GM21576 (cell line): ENCODE measurements around the gene NSUN6.

ENCODE experiments used
- ATAC-seq: cut with Tn5 transposase; IDR thresholded peaks from one replicate; pipeline ENCODE4 v1.9.1; 2021; ENCODE audit warnings: mild to moderate bottlenecking, moderate library complexity; ENCODE audit not compliant: unreplicated experiment

Gene NSUN6, protein sequence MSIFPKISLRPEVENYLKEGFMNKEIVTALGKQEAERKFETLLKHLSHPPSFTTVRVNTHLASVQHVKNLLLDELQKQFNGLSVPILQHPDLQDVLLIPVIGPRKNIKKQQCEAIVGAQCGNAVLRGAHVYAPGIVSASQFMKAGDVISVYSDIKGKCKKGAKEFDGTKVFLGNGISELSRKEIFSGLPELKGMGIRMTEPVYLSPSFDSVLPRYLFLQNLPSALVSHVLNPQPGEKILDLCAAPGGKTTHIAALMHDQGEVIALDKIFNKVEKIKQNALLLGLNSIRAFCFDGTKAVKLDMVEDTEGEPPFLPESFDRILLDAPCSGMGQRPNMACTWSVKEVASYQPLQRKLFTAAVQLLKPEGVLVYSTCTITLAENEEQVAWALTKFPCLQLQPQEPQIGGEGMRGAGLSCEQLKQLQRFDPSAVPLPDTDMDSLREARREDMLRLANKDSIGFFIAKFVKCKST

DNA sequence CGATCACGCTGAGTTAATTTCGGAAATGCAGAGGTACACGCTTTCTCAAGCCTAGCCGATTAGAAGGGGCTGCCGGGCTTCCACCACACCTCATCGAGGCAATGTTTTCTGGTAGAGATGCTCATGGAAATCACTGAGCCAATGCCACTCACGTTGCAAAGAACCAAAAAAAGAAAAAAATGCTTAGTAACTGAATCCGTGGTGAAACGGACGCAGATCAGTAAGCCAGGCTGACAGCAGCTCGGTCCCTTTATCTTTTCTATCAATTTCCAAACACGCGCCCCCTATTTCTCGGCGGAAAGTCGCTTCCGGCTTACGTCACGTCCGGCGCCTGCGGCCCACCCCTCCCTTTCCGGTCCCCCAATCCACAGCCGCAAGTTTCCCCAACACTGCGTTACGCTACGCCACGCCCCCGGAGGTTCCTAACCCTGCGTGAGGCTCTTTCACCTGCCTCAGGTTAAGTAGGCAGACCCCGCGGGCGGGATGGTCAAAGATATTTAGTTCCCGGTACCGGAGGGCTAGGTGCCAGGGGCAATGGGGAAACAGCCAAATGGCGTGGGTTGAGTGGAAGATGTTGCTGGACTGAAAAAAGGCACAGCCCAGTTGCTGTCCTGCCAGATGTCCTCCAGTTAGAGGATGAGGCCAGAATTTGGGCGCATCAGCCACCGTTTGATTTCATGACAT, at the start of gene NSUN6:
Gene NSUN6, minus strand, starts transcription at position 264 of the 684 bp plus-strand sequence. CDS start 384 bp downstream, outside the sequence.
- ATAC-seq = peak; percentile 97

DNA sequence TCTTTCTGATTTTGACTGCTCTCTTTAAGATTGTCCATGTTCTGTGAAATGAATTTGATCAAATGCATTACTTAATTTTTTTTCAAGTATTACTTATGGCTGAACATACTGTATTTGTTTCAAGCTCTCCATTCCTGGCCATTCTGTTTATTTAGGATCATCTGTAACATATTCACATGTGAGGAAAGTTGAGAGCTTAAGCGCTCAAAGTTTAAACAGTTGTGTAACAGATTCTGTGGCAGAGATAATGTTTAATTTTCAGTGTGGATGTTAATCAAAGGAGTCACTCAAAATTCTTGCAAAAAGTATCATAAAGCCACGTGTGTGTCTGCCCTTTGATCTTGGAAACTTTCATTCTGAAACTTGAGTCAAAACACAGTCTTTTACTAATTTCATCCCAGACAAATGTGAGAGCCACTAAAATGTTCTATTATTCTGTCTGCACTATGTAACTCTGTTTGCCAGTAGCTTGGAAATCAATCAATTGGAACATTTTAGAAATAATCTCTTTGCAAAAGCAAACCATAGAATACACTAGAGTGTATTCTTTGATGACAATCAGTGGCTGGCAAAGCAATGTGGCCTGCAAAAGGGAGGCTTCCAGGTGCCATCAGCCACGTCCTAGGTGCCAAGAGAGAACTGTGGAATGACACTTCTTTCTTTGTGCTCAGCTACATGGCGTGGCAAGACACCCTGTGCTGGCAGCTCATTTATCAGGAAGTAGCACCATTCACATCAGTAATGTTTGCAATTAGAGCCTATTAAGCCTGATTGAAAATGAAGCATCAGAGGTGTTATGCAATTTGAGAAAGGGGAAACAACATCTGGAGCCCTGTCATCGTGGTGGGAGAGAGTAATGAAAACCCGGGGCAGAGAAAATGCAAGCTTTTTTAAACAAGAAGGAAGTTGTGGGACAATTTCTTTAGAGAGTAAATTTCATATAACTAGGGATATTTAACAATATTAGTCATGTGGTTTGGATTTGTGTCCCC, 48.8 kb upstream of the NSUN6 start:
- no peak for ATAC-seq

GRCh38 chr10:18690541-18690940, 39.2 kb upstream of the NSUN6 start:
- ATAC-seq = no peak

DNA sequence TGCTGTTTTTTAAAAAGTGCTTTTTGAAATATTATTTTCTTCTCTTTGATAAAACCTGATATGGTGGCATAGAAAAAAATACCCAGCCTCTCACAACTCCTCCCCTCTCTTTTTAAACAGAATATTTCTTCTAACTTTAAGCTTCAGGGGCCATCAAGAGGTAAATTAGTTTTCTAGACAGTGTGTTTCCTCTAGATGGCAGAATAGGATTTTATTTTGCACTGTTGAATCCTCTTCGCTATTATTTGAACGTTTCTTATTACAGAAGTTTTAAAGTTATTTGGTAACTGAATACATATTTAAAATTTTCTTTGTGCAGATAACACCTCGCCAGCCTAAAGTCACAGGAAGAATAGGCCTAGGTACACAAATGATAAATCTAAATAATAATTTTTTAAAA, 38.1 kb upstream of the NSUN6 start:
- ATAC-seq = no peak

DNA sequence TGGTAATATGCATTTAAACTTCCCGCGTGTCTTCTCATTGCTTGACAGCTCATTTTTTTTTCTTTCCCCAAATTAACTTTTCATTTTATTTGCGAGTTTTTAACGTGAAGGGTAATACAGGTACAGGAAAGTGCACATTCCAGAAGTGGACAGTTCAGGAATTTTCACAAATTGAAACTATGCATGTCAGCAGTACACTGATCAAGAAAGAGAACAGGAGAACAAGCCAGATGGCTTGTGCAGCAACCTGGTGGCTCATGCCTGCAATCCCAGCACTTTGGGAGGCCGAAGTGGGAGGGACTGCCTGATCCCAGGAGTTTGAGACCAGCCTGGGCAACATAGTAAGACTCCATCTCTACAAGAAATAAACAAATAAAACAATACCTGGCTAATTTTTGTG, 36.3 kb upstream of the NSUN6 start:
- no peak for ATAC-seq

- no peak for ATAC-seq
These were observed 35.8 kb upstream of the NSUN6 start for GRCh38 chr10:18687195-18687594.

DNA sequence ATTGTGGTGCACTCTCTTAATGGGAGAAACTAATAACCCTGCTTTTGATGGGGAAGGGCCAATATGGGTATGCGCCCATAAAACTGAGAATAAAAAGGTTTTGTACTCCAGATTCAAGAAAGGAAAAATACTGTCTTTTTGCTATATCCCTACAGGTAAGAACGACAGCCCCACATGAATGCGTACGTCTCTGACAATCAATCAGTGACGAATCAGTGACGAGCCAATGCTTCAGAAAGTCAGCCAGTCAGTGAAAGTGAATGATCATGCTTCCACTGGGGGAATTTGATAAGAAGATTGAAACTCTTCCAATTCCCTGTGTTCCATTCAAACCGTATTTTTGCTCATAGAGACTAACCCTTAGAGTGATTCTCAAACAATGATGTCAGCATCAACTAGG, 34.2 kb upstream of the NSUN6 start:
- no peak for ATAC-seq

GRCh38 chr10:18684953-18685352, 33.6 kb upstream of the NSUN6 start:
- ATAC-seq = no peak

- ATAC-seq = no peak
These were observed 33.0 kb upstream of the NSUN6 start for GRCh38 chr10:18684416-18684815.

DNA sequence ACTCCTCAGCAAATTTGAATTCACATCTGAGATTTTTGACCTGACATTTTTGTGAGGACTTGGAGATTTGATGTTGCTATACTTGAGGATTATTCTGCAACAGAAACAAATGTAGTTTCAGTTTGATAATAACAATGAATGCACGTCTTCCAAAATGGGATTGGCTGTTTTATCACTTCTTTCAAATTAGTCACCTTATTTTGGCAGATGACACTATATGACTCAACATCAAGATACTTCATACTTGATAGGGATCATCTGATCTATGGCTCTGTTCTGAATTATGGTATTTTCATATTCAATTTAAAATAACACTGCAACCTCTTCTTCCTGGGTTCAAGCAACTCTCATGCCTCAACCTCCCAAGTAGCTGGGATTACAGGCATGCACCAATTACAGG, 32.0 kb upstream of the NSUN6 start:
- ATAC-seq = no peak

GRCh38 chr10:18681971-18682411, 30.6 kb upstream of the NSUN6 start:
- no peak for ATAC-seq

DNA sequence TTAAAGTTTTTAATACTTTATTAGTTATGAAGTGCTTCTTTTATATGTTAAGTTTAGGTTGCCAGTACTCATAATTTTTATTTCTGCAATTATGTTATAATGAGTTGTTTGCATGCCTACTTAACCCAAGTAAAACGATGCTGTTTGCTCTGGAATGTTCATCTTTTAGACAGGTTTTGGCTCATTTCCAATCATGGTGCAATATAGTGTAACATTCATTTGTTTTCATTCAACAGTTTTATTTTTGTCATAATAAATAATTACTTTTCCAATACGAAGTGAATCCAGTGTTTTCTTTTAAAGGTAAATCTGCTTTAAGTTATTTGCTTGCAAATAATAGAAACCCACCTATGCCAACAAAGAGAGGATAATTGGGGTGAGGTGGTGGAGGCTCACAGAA, 30.0 kb upstream of the NSUN6 start:
- no peak for ATAC-seq

DNA sequence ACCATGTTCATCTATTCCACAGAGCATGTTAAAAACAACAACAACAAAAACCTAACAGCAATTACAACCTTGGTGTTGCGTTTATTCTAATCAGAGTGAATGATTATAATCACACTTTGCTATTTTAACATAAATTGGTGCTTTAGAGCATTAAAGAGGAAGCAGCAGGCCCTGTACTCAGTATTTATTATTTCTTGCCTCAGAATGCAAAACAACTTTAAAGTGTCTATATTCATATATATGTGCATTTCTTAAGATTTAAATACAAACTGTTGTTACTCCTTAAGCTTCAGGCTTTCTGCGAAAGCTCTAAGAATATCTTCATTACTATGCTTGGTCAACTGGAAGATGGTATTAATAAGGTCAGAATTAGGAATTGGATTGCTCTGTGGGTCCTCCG, 29.4 kb upstream of the NSUN6 start:
- no peak for ATAC-seq

DNA sequence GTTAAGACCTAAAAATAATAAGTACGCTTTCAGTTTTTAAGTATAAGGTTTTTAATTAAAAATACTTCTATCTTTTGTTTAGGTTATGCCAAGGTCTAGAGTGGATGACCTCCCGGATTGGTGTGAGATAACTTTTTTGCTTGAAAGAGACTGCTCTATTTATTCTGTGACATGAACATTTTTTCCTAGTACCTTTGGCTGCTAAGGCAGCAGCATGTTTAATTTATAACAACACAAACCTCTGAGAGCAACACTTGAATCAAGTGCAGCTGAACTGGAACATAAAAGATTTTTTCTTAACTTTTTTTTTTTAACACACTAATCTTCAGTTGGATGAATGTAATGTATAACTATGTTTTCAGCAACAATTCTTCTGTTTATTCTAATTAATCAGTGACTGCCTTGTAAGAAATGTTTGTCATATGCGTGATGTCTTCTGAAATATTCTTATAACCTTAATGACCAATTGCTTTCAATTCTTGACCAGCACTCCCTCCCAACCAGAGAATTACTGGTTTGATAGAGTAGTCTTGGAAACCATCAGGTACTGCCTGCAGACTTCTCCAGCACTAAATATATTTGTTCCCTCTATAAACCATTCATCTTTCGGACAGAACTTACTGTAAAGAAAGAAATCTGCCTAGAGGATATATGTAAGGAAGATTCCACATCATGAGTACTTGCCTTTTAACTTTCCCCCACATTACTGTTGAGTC, 23.9 kb upstream of the NSUN6 start:
- no peak for ATAC-seq

DNA sequence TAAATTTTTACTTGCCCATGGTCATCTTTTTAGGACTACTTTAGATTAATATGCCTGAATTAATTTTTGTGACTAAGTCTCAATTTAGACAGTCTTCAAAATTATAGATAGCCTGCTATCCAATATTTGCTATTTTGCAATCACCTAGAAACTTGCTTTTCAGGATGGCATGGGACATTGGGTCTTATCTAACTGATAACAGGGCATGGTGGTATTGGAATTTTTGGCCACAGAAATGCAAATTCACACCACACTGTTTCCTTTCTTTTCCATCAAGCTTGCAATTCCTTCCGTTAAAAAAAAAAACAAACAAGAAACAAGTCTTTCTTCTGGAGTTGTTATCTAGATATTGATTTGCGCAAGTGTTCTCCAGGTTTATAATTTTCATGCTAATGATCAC, 16.6 kb upstream of the NSUN6 start:
- no peak for ATAC-seq

DNA sequence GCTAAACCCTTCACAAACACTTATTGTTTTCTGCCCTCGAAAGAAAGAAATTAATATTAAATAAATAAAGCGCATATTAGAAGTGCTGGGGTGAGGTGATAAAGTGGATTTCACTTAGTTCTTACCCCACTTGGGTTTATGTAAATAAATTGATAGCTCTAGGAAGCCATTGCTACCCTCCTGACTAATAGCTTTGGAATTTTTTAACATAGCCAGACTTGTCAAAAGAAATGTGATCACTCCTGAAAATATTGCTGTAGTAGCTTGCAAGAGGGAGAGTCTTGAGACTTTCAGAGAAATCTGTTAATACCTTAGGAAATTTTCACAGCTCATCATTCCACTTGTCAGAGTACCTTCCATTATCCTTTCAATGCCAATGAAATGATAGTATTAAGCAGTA, 15.4 kb upstream of the NSUN6 start:
- no peak for ATAC-seq

DNA sequence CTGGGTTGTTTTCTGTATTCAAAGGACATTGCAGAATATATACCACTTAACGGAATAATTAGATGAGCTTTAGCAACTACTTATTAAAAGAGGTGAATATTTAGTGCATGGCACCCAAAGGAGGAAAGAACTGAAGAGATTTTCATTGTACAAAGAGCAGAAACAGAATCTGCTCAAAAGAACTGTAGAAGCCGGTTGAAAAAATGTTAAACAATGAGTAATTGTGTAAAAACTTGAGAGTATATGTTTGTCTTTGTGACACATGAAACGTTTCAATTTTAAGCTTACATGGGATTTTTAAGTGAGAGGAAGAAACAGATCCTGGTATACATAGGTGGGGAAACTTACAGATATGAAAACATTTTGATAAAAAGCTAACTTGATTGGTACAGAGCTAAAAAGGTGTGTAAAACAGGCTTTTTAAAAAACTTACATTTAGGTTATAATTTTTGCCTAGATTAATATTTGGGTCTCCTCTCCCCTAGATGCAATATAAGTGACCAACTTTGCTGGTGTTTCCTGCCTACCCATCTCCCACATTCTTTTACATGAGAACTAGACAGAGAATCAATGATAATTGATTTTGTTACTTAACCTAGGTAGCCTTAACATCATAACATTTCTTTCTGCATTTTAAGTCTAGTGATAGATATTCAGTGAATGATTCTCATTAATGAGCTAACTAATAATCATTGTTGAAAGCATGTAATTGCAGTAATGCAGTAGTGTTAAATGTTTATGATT, 14.6 kb upstream of the NSUN6 start:
- ATAC-seq = no peak

- ATAC-seq = no peak
These were observed 13.6 kb upstream of the NSUN6 start for GRCh38 chr10:18664841-18665478.

- no peak for ATAC-seq
These were observed 9.5 kb upstream of the NSUN6 start for GRCh38 chr10:18660816-18661431.
